Measurements from ENCODE around the gene SNAI3.

The SNAI3 gene

GRCh38 chr16:88688013-88688778 lies 1.9 kb upstream of the SNAI3 start:
- peak; percentile 86 for DNase-seq

GRCh38 chr16:88687676-88688012 lies 1.3 kb upstream of the SNAI3 start:
- H3K4me3 ChIP-seq (ENCODE audit: low read depth, low read length) = no peak overlapping the region
- H3K36me3 ChIP-seq = no peaks in the 10 kb centered on the region
- no peak overlapping the region; the same call in 1 of the 2 replicates for H3K27ac ChIP-seq
- no peaks in the 10 kb centered on the region for H3K27me3 ChIP-seq (ENCODE audit: insufficient read depth, low read depth, severe bottlenecking)
- DNase-seq = no peak
- TF ChIP-seq CTCF (IDR thresholded peaks at IDR 0.05; ENCODE audit: low read depth, low read length) = no peak
- H3K9me3 ChIP-seq (ENCODE audit: severe bottlenecking) = no peaks in the 10 kb centered on the region

More at GRCh38 chr16:88688013-88688778, 1.9 kb upstream of the SNAI3 start:
- Histone ChIP-seq H3K36me3 (no peaks in the 10 kb centered on the region), H3K9me3 (ENCODE audit: severe bottlenecking) (no peaks in the 10 kb centered on the region), H3K27me3 (ENCODE audit: insufficient read depth, low read depth, severe bottlenecking) (no peaks in the 10 kb centered on the region), H3K27ac (peak overlapping the region; percentile 54), H3K4me3 (ENCODE audit: low read depth, low read length) (peak overlapping the region; percentile 14)
- no peak for TF ChIP-seq CTCF (IDR thresholded peaks at IDR 0.05; ENCODE audit: low read depth, low read length)

- no peak for DNase-seq
- Histone ChIP-seq H3K9me3 (ENCODE audit: severe bottlenecking) (no peaks in the 10 kb centered on the region), H3K4me3 (ENCODE audit: low read depth, low read length) (no peak overlapping the region), H3K36me3 (no peaks in the 10 kb centered on the region), H3K27ac (no peak overlapping the region), H3K27me3 (ENCODE audit: insufficient read depth, low read depth, severe bottlenecking) (no peaks in the 10 kb centered on the region)
- TF ChIP-seq CTCF (IDR thresholded peaks at IDR 0.05; ENCODE audit: low read depth, low read length) = no peak
These were observed 908 bp upstream of the SNAI3 start for GRCh38 chr16:88687254-88687576.

- H3K36me3 ChIP-seq = no peaks in the 10 kb centered on the region
- peak overlapping the region; percentile 51 for H3K4me3 ChIP-seq (ENCODE audit: low read depth, low read length)
- no peaks in the 10 kb centered on the region for H3K27me3 ChIP-seq (ENCODE audit: insufficient read depth, low read depth, severe bottlenecking)
- no peaks in the 10 kb centered on the region for H3K9me3 ChIP-seq (ENCODE audit: severe bottlenecking)
- H3K27ac ChIP-seq = no peak overlapping the region
- TF ChIP-seq CTCF (IDR thresholded peaks at IDR 0.05; ENCODE audit: low read depth, low read length) = no peak
- DNase-seq = no peak
These were observed 257 bp downstream of the SNAI3 start for GRCh38 chr16:88686062-88686438.

GRCh38 chr16:88685156-88686061 lies 898 bp downstream of the SNAI3 start:
- H3K27me3 ChIP-seq (ENCODE audit: insufficient read depth, low read depth, severe bottlenecking) = no peaks in the 10 kb centered on the region
- no peak overlapping the region for H3K27ac ChIP-seq
- H3K36me3 ChIP-seq = no peaks in the 10 kb centered on the region
- no peaks in the 10 kb centered on the region for H3K9me3 ChIP-seq (ENCODE audit: severe bottlenecking)
- DNase-seq = peak; percentile 31
- peak overlapping the region; percentile 51 for H3K4me3 ChIP-seq (ENCODE audit: low read depth, low read length)
- TF ChIP-seq CTCF (IDR thresholded peaks at IDR 0.05; ENCODE audit: low read depth, low read length) = peak; percentile 52
